Tibial nerve (tissue), 4 donors: ENCODE results near the gene TP63.

Experiments
- EP300 ChIP-seq, 2 donors: sonication (generic); formaldehyde crosslinking; IDR thresholded peaks; one replicate each; pipeline ENCODE4 v1.6.1; 2017; ENCODE audit warnings: antibody characterized with exemption in 2 of 2, mild to moderate bottlenecking in 1 of 2
- POLR2A ChIP-seq, 2 donors: fragments of 450-650 bp; IDR thresholded peaks; one replicate each; pipeline ENCODE4 v1.6.1; 2017; ENCODE audit warnings: antibody characterized with exemption in 2 of 2, mild to moderate bottlenecking in 2 of 2, moderate library complexity in 2 of 2
- TF ChIP-seq, protein P1 (sequence below), 5 experiments: fragments of 200-600 bp in 3 of 5; fragments of 450-650 bp in 2 of 5; sonication (generic) in 3 of 5; IDR thresholded peaks; one replicate each; pipeline ENCODE4 v1.5.1; 2016 to 2019; ENCODE audit warnings: antibody characterized with exemption in 5 of 5, mild to moderate bottlenecking in 3 of 5, moderate library complexity in 2 of 5

DNA sequence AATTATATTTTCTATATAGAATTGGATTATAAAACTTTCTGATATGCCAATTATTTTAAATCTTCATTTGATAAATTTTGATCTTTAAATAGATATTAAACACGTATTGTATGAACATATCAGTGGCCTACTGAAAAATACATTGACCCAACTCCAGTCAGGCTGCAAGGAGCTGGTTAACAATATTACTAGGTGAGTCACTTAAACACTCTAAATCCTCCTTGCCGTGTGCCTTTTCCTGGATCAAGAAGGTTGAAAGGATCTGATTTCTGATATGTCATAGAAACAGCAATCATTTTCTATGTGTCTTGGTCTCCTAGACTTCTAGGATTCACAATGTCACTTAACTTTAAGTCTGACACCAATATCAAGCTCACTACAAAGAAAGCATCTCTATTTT is 123.2 kb downstream of the TP63 start:
- TF ChIP-seq, protein P1, sequence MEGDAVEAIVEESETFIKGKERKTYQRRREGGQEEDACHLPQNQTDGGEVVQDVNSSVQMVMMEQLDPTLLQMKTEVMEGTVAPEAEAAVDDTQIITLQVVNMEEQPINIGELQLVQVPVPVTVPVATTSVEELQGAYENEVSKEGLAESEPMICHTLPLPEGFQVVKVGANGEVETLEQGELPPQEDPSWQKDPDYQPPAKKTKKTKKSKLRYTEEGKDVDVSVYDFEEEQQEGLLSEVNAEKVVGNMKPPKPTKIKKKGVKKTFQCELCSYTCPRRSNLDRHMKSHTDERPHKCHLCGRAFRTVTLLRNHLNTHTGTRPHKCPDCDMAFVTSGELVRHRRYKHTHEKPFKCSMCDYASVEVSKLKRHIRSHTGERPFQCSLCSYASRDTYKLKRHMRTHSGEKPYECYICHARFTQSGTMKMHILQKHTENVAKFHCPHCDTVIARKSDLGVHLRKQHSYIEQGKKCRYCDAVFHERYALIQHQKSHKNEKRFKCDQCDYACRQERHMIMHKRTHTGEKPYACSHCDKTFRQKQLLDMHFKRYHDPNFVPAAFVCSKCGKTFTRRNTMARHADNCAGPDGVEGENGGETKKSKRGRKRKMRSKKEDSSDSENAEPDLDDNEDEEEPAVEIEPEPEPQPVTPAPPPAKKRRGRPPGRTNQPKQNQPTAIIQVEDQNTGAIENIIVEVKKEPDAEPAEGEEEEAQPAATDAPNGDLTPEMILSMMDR (IDR thresholded peaks at IDR 0.05), result no peak
- no peak for TF ChIP-seq POLR2A (IDR thresholded peaks at IDR 0.05)
- TF ChIP-seq EP300 (IDR thresholded peaks at IDR 0.05), result no peak
